HUES48 (cell line): ENCODE data around the gene PRKCA.

ENCODE experiments used
- H3K27ac ChIP-seq: one replicate; pipeline ENCODE4 v1.7.0; 2013; ENCODE audit warnings: low read depth, low read length, inconsistent platforms
- H3K27me3 ChIP-seq: 2 replicates; pipeline ENCODE4 v1.6.1; 2013; ENCODE audit warnings: mild to moderate bottlenecking, low read length; ENCODE audit not compliant: control insufficient read depth, insufficient read depth
- H3K36me3 ChIP-seq: 2 replicates; pipeline ENCODE4 v1.6.1; 2013; ENCODE audit warnings: low read length; ENCODE audit not compliant: control insufficient read depth, insufficient read depth
- H3K4me1 ChIP-seq: 2 replicates; pipeline ENCODE4 v1.6.1; 2013; ENCODE audit warnings: mild to moderate bottlenecking, low read length; ENCODE audit not compliant: control insufficient read depth, insufficient read depth
- H3K4me3 ChIP-seq: 2 replicates; pipeline ENCODE4 v1.5.1; 2013; ENCODE audit warnings: mild to moderate bottlenecking, low read depth, low read length
- H3K9ac ChIP-seq: 2 replicates; pipeline ENCODE4 v1.6.1; 2013; ENCODE audit warnings: mild to moderate bottlenecking, low read depth, low read length, moderate library complexity
- H3K9me3 ChIP-seq: 2 replicates; pipeline ENCODE4 v1.6.1; 2013; ENCODE audit warnings: low read length; ENCODE audit not compliant: control insufficient read depth, insufficient read depth

Gene PRKCA

GRCh38 chr17:66834426-66834918 is 532.1 kb downstream of the PRKCA start:
- Histone ChIP-seq H3K9ac (no peak overlapping the region), H3K36me3 (no peaks in the 10 kb centered on the region), H3K27me3 (peaks cover 38% of the 10 kb centered on the region), H3K27ac (no peak overlapping the region), H3K4me1 (peaks cover 11% of the 10 kb centered on the region), H3K9me3 (no peaks in the 10 kb centered on the region), H3K4me3 (peak overlapping the region; percentile 64)

DNA sequence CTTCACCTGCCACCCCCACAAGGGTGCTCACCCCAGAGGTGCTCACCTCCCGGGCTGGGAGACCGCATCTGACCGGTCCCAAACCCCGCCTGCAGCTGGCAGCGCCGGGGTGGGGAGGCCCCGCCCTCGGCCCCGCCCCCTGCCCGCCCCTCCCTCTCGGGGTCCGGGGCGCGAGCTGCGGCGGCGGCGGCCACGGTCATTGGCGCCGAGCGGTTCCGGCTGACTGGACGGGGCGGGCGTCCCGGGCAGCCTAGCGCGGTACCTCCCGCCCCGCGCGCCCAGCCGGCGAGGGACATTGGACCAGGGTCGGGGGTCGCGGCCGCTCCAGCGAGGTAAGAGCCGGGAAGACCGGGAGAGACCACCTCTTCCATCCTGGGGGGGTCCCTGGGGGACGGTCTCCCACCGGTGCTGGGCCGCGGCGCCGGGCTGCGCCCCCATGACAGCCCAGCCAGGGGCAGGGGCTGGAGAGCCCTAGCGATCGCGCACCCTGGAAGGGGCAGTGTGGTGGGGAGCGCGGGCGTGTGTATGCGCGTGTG is 532.6 kb downstream of the PRKCA start, which contains the start of gene CACNG5:
CACNG5 (plus strand) TSS at position 199 of the 536 bp plus-strand sequence. CDS start 42,216 bp downstream, outside the sequence.
- no peaks in the 10 kb centered on the region for H3K36me3 ChIP-seq
- peaks cover 8% of the 10 kb centered on the region for H3K4me1 ChIP-seq
- H3K9ac ChIP-seq: no peak within 1 kb of the TSS
- peak within 1 kb of the TSS; percentile 64 for H3K4me3 ChIP-seq
- H3K9me3 ChIP-seq: no peaks in the 10 kb centered on the region
- H3K27ac ChIP-seq: no peak within 1 kb of the TSS
- H3K27me3 ChIP-seq: peaks cover 38% of the 10 kb centered on the region

DNA sequence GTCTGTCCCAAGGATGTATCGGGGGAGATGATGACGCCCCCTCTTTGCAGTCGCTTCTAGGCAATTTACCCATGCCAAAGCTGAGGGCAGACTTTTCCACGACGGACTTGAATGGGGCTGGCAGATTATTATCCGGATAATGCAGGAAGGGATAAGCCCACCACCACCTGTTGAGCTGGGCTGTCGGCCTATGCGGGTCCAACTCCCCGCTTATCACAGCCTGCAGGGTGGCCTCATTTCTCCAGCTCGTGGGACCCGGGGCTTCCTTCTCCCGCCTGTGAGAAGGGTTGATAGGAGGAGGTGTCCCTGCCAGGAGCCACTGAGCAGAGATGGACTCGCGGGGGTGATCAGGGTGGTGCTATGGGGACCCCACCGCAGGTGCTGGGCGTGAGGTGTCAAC is 533.1 kb downstream of the PRKCA start:
- no peaks in the 10 kb centered on the region for H3K9me3 ChIP-seq
- peak overlapping the region; percentile 64 for H3K4me3 ChIP-seq
- H3K27ac ChIP-seq: no peak overlapping the region
- no peak overlapping the region for H3K9ac ChIP-seq
- H3K4me1 ChIP-seq: peaks cover 3% of the 10 kb centered on the region
- no peaks in the 10 kb centered on the region for H3K36me3 ChIP-seq
- peaks cover 34% of the 10 kb centered on the region for H3K27me3 ChIP-seq

DNA sequence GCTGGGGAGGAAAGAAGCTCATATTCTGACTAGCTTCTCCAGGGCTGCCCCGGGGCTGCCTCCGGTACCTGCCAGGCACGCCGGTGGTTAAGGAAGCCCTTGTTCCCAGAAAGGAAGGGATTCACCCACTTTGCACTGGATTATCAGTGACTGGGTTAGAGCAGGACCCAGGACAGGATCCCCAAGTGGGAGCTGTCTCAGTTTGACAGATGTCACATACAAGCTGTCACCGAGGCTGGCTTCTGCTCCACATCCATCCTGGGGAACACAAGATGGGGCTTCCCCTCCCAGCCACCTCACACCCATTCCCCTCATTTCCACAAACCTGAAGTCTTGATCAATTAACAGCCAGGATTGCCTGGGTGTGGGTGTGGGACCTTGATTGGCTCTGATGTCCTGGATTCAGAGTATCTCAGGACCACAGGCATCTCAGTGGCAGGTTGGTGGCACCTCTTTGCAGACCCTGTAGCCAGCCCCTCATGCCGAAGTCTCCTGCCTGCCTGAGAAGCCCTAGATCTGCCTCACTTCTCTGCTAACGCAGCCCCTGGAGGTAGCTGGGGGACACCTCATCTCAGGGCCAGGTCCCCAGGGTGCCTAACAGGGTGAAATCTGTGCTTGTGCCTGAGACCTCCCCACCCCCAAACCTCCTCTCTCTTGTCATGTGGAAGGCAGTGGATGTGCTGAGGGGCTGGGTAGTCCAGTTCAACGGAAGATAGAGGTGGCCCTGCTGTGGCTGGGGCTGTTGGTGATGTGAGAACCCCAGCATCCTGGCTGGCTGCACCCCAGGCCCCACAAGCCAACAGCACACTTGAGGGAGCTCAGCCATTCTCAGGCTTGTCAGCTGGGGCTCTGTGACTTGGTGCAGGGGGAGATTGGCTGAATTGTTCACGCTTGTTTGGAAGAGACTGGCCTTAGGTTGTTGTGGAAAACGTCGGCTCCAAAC is 533.9 kb downstream of the PRKCA start:
- no peak overlapping the region for H3K27ac ChIP-seq
- H3K9ac ChIP-seq: no peak overlapping the region
- no peak overlapping the region for H3K4me3 ChIP-seq
- no peaks in the 10 kb centered on the region for H3K36me3 ChIP-seq
- no peaks in the 10 kb centered on the region for H3K4me1 ChIP-seq
- H3K27me3 ChIP-seq: peaks cover 32% of the 10 kb centered on the region
- no peaks in the 10 kb centered on the region for H3K9me3 ChIP-seq

DNA sequence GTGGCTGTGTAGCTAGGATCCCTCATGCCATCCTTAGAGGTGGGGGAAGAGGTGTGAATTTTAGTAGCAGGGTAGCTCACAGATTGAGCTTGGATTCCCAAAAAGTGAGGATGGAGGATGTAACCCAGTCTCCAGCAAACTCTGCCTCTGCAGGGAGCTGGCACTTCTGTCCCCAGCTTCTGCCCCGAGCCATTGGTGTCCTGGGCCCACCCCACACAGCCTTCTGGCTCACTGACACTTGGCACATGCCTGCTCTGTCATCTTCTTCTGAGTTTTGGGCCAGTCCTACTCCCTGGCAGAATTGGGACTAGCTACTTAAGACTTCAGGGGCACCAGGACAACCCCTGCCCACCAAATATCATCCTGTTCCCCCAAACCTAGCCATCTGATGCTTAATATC is 534.8 kb downstream of the PRKCA start:
- H3K27ac ChIP-seq: no peak overlapping the region
- H3K9ac ChIP-seq: no peak overlapping the region

DNA sequence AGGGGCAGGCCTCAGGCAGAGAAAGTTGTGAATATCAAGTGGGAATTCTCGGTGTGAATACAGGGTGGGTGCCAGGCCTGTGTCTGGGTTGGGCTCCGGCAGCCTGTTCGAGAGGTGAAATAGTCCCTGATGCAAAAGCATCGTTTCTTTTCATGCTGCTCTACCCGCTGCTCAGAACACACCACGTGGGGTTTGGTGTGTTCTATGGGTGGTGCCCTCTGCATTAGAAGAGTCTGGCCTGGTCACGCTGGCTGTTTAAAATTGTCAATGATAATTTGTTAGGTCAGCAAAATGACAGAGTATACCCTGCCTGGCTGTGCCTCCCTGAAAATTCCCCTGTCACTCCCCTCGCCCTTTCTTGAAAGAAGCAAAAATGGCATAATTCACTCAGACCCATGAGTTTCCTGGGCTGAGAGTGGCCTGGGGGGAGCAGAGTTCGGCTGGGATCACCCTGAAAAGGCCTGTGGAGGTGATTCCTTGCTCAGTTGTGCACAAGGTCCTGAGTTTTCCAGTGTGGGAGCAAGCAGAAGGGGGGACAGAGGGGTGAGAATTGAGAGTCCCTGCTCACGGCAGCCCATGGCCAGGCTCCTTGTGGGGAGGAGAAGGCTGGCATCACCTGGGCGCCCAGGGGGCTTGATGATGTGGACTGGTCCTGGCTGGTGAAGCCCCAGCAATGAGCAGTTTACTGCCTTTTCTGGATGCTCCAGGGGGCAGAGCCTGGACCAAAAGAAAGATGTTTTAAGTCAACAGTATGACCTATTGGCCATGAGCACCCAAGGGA is 535.7 kb downstream of the PRKCA start:
- Histone ChIP-seq H3K4me3 (no peak overlapping the region), H3K36me3 (no peaks in the 10 kb centered on the region), H3K9me3 (no peaks in the 10 kb centered on the region), H3K4me1 (no peaks in the 10 kb centered on the region), H3K27me3 (peaks cover 32% of the 10 kb centered on the region), H3K9ac (no peak overlapping the region), H3K27ac (no peak overlapping the region)

More for the DNA sequence above, 534.8 kb downstream of the PRKCA start:
- Histone ChIP-seq H3K36me3 (no peaks in the 10 kb centered on the region), H3K9me3 (no peaks in the 10 kb centered on the region), H3K4me3 (no peak overlapping the region), H3K4me1 (no peaks in the 10 kb centered on the region), H3K27me3 (peaks cover 32% of the 10 kb centered on the region)

DNA sequence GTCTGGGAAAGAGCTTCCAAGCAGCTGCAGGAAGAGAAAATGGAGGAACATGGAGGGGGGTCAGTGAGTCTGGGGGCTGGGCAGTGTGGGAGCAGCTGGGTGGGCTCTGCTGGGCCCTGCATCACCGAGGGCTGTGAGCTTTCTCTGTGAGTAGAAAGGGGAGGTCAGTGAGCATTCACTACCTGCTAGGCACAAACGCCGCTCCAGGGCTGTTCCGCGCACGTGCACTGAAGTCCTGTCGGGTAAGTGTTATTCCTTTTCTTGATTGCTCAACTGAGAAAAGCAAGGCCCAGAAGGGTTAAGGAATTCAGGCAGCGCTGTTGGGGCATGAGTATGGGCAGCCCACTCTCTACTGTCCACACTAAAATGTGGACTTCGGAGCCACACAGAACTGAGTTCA is 537.2 kb downstream of the PRKCA start:
- Histone ChIP-seq H3K27ac (no peak overlapping the region), H3K36me3 (no peaks in the 10 kb centered on the region), H3K9ac (no peak overlapping the region), H3K9me3 (no peaks in the 10 kb centered on the region), H3K4me1 (no peaks in the 10 kb centered on the region), H3K27me3 (peaks cover 17% of the 10 kb centered on the region), H3K4me3 (no peak overlapping the region)

DNA sequence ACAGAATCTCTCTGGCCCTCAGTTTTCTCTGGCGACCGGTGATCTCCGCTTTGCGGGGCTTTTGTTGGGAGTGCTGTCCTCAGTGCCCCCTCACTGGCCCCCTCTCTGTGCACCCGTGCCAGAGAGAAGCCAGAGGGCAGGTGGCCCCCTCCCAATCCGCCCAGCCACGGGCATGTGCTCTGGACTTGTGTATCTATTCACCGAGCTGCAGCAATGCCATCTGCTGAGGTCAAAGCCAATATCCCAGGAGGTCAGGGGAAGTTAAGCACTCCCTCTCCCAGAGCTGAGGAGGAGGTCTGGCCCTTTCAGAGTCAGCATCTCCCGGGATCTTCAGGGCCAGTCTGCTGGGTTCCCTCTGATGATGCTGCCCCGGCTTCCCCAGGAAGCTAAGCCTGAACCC is 537.6 kb downstream of the PRKCA start:
- no peaks in the 10 kb centered on the region for H3K9me3 ChIP-seq

GRCh38 chr17:66841328-66841727 is 538.9 kb downstream of the PRKCA start:
- Histone ChIP-seq H3K4me1 (no peaks in the 10 kb centered on the region), H3K9ac (no peak overlapping the region), H3K27ac (no peak overlapping the region), H3K27me3 (0 out of 2 replicates have a peak, but pooled peaks cover 7% of the 10 kb centered on the region), H3K9me3 (peaks cover 4% of the 10 kb centered on the region; the same call in 1 of the 2 replicates), H3K36me3 (no peaks in the 10 kb centered on the region), H3K4me3 (no peak overlapping the region)

More for the DNA sequence above, 537.6 kb downstream of the PRKCA start:
- no peak overlapping the region for H3K9ac ChIP-seq
- no peak overlapping the region for H3K4me3 ChIP-seq
- no peaks in the 10 kb centered on the region for H3K36me3 ChIP-seq
- peaks cover 15% of the 10 kb centered on the region for H3K27me3 ChIP-seq
- no peaks in the 10 kb centered on the region for H3K4me1 ChIP-seq
- no peak overlapping the region for H3K27ac ChIP-seq

DNA sequence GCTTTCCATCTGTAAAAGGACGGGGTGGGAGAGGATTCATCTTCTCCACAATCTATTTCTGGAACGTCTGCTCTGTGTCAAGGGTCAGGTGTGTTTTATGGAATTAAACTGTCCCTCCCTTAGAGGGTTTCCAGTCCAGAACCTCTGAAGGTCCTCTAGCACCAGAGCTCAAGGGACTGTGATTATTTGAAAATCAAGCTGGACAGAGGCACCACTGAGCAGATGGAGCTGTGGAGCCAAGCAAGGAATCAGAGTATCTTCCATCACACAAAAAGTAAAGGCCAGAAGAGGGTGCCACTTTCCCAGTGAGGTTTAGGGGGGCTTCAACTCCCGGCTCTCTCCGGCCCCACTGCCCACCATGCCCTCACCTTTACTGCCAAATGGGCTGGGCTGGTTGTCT is 539.3 kb downstream of the PRKCA start:
- Histone ChIP-seq H3K27ac (no peak overlapping the region), H3K27me3 (0 out of 2 replicates have a peak, but pooled peaks cover 3% of the 10 kb centered on the region), H3K36me3 (no peaks in the 10 kb centered on the region), H3K4me3 (no peak overlapping the region), H3K9ac (no peak overlapping the region), H3K9me3 (peaks cover 6% of the 10 kb centered on the region; the same call in 1 of the 2 replicates), H3K4me1 (no peaks in the 10 kb centered on the region)
